DOHH2 (cell line): ENCODE measurements around the gene UMODL1.

ENCODE experiments used
- EZH2phosphoT487 ChIP-seq: fragments of 200-600 bp; sonication (generic); IDR thresholded peaks from 2 replicates; pipeline ENCODE4 v1.6.1; 2017; ENCODE audit warnings: borderline replicate concordance, mild to moderate bottlenecking, antibody characterized with exemption, low read length, moderate library complexity, mixed read lengths
- TF ChIP-seq, protein P1 (sequence below): fragments of 200-600 bp; sonication (generic); IDR thresholded peaks from one replicate; pipeline ENCODE4 v1.5.1; 2014; ENCODE audit warnings: antibody characterized with exemption, mild to moderate bottlenecking, low read depth, low read length; ENCODE audit not compliant: poor library complexity, severe bottlenecking

DNA sequence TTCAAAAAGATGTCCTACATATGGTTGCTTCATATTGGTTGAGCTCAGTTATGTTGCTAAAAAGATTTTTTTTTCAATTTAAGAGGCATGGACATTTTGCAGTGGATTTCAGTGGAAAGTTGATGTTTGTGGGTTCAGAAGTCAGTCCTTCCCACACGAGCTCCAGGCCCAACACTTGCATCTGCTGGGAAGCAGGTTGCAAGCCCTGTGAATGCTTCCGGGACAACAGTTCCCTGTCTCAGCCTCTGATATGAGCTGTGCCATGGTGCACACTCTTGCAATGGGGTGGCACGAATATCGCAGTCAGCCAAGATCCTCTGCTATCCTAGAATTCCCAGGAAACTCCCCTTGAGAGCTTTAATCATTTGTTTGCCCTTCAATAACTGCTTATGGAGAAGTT, 117.5 kb downstream of the UMODL1 start:
- TF ChIP-seq, protein P1, sequence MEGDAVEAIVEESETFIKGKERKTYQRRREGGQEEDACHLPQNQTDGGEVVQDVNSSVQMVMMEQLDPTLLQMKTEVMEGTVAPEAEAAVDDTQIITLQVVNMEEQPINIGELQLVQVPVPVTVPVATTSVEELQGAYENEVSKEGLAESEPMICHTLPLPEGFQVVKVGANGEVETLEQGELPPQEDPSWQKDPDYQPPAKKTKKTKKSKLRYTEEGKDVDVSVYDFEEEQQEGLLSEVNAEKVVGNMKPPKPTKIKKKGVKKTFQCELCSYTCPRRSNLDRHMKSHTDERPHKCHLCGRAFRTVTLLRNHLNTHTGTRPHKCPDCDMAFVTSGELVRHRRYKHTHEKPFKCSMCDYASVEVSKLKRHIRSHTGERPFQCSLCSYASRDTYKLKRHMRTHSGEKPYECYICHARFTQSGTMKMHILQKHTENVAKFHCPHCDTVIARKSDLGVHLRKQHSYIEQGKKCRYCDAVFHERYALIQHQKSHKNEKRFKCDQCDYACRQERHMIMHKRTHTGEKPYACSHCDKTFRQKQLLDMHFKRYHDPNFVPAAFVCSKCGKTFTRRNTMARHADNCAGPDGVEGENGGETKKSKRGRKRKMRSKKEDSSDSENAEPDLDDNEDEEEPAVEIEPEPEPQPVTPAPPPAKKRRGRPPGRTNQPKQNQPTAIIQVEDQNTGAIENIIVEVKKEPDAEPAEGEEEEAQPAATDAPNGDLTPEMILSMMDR, result no peak
- no peak for TF ChIP-seq EZH2phosphoT487
